Measurements from ENCODE around the gene RNF168.
"Not testable (repeated sequence)": the region's sequence is repeated elsewhere in the genome, so short reads cannot be mapped to it uniquely, and the experiment has no call there.

RNF168 gene

DNA sequence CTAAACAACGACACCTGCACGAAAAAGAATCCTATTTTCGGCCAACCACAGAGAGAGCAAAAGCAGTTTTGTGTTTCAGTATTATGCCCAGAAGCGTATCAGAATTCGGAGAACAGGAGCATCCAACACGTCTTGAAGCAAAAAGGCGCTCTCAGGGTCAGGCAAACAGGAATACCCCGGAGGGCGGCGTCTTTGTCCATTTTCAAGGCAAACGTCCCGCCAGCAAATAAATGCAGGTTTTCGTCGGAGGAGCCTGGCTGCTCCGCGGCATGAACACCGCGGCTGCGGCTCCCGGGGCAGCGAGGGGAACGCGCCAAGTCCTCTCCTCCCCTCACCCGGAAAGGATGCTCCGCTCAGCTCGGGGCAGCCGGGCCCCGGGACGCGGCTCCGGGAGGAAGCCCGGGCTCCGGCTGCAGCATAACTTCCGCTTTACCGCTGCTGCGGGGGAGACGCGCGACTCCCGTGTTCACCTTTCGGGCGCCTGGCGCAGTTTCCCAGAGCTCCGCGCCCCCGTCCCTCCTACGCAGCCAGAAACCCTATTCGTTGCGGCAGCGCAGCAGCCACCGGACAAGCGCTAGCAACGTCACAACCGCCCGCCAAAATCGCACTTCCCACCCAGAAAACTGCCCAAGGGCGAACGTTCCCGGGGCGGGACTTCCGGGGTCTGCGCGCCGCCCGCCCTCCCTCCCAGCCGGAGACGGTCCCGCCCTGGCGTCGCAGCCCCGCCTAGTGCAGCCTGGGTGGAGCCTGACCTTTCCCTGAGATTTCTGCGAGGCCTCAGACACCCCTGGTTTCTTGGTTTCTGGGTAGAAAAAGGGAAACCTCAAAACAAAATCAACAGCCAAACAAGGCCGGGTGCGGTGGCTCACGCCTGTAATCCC, at the start of gene RNF168:
TSS of gene RNF168 (minus strand) at position 573 of the 881 bp plus-strand sequence. CDS start 595 bp downstream, outside the sequence.
- peak; percentile 93 for DNase-seq

- DNase-seq, result no peak
These were observed 48.7 kb upstream of the RNF168 start for GRCh38 chr3:196552253-196552652.

DNA sequence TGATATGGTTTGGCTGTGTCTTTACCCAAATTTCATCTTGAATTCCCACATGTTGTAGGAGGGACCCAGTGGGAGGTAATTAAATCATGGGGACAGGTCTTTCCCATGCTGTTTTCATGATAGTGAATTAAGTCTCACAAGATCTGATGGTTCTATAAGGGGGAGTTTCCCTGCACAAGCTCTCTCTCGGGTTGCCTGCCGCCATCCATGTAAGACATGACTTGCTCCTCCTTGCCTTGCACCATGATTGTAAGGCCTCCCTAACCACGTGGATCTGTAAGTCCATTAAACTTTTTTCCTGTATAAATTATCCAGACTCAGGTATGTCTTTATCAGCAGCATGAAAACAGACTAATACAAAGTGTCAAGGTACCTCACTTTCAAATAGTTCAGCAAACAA, 46.6 kb upstream of the RNF168 start:
- DNase-seq, result not testable (repeated sequence)

- not testable (repeated sequence) for DNase-seq
These were observed 45.7 kb upstream of the RNF168 start for GRCh38 chr3:196549312-196549711.

- no peak for DNase-seq
These were observed 43.5 kb upstream of the RNF168 start for GRCh38 chr3:196547067-196547466.

GRCh38 chr3:196546537-196546936, 43.0 kb upstream of the RNF168 start:
- no peak for DNase-seq

GRCh38 chr3:196544491-196544992, 41.0 kb upstream of the RNF168 start:
- no peak for DNase-seq

DNA sequence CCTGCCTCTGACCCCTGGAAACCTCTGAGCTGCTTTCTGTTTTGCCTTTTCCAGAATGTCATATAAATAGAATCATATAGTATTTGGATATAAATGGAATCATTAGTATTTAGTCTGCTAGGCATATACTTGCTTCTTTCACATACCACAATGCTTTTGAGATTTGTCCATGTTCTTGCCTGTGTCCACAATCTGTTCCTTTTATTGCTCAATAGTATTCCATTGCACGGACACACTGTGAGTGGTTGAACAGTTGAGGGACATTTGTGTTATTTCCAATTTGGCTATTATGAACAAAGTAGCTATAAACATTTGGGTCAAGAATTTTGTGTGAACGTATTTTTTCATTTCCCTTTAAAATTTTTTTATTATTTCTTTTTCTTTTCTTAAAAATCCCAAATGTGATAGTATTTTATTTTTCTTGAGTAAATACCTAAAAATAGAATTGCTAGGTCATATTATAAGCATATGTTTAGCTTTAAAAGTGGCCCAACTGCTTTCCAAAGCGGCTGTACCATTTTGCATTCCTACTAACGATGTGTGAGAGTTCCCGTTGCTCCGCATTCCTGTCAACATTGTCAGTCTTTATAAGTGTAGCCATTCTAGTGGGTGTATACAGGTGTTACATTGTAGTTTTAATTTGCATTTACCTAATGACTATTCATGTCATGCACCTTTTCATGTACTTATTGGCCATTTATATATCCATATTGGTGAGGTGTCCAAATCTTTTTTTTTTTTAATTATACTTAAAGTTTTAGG, 38.3 kb upstream of the RNF168 start:
- no peak for DNase-seq

DNA sequence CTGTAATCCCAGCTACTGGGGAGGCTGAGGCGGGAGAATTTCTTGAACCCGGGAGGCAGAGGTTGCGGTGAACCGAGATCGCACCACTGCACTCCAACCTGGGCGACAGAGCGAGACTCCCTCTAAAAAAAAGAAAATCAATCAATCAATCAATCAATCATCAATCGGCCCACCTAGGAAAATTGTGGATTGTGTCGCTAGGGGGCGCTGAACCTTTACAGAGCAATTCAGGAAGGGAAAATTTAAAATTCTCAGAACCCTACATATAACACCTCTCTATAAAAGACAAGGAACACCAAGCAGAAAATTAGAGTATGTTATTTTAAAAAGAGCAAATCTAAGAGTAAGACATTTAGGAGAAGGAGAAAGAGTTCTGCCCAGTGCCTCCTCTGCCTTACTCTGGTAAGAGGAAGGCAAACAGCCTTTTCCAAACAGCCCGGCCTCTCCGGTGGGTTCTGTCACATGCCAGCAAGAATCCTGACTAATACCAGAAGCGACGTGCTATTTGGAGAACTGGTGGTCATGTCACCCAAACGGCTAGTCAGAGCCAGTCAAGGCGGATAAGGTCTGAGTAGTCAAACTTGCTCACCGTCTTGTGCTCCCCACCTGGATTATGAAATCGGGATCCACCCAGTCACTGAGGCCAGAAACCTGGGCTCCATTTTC, 33.9 kb upstream of the RNF168 start:
- peak; percentile 72 for DNase-seq

GRCh38 chr3:196533260-196533681, 29.7 kb upstream of the RNF168 start:
- DNase-seq, result no peak

DNA sequence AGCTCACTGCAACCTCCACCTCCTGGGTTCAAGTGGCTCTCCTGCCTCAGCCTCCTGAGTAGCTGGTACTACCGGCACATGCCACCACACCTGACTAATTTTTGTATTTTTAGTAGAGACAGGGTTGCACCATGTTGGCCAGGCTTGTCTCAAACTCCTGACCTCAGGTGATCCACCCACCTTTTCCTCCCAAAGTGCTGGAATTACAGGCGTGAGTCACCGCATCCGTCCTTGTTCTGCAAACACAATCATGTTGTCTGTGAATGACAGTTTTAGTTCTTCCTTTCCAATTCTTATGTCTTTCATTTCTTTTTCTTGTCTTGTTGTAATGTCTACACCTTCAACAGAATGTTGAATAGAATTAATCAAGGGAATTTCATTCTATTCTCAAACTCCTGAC, 27.9 kb upstream of the RNF168 start:
- DNase-seq, result no peak

DNA sequence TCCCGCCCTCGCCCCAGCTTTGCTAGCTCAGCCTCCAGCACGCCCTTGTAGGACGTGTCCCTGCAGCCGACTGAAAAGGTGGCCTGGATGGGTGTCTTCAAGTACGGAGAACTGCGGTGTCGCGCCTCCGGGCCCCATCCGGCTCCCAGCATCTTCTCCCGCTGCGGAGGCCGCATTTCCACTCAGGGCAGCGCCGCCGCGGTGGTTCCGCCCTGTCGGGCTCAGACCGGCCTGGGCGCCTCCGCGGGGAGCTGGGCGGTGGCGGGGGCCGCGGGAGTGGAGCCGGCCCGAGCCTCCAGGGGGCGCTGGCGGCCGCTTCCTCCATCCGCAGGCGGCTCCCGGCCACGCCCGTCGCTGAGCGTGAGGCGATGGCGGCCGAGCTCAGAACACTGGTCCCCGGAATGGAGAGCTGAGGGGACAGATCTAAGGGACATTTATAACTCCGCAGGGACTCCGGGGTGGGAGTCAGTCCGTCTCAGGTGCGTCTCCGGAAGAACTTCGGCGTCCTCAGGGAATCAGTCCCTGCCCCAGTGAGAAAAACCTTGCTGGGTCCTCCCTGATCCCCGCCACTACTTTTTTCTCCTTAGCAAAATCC, 25.2 kb upstream of the RNF168 start:
- DNase-seq, result peak; percentile 83

GRCh38 chr3:196525141-196525540, 21.6 kb upstream of the RNF168 start:
- DNase-seq, result no peak

DNA sequence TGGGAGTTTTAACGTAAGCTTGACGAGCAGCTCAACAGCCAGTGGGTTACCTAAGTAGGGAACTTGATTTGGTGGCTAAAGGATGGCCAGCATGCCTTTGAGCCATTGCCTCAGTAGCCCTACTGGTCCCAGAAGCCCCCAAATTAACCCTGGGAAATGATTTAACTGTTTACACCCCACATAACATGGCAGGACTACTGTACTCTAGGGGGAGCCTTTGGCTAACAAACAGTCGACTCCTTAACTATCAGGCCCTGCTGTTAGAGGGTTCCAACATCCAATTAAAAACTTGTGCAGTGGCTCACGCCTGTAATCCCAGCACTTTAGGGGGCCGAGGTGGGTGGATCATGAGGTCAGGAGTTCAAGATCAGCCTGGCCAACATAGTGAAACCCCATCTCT, 21.0 kb upstream of the RNF168 start:
- DNase-seq, result no peak

- DNase-seq, result no peak
These were observed 20.3 kb upstream of the RNF168 start for GRCh38 chr3:196523841-196524240.

GRCh38 chr3:196521291-196521690, 17.7 kb upstream of the RNF168 start:
- not testable (repeated sequence) for DNase-seq

DNA sequence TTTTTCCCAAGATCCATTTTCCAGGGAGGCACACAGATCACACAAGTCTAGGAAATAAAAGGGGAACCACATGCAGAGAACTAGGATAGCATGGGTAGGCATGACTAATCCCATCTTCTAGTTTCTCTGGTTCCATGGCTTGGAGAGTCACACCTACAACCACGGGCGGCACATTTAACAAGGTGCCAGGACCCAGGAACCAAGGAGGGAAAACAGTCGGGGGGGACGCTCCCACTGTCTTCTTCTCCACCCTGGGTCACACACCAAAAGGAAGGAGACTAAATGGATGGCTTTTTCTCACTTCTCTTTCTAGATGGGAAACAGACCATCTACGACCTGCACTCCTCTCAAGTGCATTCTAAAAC, 16.1 kb upstream of the RNF168 start:
- DNase-seq, result no peak

GRCh38 chr3:196518966-196519717, 15.6 kb upstream of the RNF168 start:
- DNase-seq, result peak; percentile 73

GRCh38 chr3:196517919-196518318, 14.4 kb upstream of the RNF168 start:
- no peak for DNase-seq

- DNase-seq, result no peak
These were observed 13.7 kb upstream of the RNF168 start for GRCh38 chr3:196517162-196517800.

- no peak for DNase-seq
These were observed 11.5 kb upstream of the RNF168 start, which contains the start of gene SMCO1 for GRCh38 chr3:196514913-196515621. Gene SMCO1 (minus strand): TSS chr3:196515346. CDS start chr3:196515209, 137 bp downstream.
